ENCODE data around the gene ZCCHC7.
"Not testable (repeated sequence)": the region's sequence is repeated elsewhere in the genome, so short reads cannot be mapped to it uniquely, and the experiment has no call there.

- TF ChIP-seq, protein P1, sequence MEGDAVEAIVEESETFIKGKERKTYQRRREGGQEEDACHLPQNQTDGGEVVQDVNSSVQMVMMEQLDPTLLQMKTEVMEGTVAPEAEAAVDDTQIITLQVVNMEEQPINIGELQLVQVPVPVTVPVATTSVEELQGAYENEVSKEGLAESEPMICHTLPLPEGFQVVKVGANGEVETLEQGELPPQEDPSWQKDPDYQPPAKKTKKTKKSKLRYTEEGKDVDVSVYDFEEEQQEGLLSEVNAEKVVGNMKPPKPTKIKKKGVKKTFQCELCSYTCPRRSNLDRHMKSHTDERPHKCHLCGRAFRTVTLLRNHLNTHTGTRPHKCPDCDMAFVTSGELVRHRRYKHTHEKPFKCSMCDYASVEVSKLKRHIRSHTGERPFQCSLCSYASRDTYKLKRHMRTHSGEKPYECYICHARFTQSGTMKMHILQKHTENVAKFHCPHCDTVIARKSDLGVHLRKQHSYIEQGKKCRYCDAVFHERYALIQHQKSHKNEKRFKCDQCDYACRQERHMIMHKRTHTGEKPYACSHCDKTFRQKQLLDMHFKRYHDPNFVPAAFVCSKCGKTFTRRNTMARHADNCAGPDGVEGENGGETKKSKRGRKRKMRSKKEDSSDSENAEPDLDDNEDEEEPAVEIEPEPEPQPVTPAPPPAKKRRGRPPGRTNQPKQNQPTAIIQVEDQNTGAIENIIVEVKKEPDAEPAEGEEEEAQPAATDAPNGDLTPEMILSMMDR (IDR thresholded peaks at IDR 0.05 in 2 of 3, conservative IDR thresholded peaks at IDR 0.05 in 1 of 3; ENCODE audit: borderline replicate concordance in 1 of 3, insufficient read depth in 1 of 3, low read depth in 2 of 3, low read length in 2 of 3): not testable (repeated sequence)
- not testable (repeated sequence) for TF ChIP-seq ZFX (IDR thresholded peaks at IDR 0.05); EZH2phosphoT487 (IDR thresholded peaks at IDR 0.05; ENCODE audit: borderline replicate concordance); POLR2AphosphoS5 (IDR thresholded peaks at IDR 0.05; ENCODE audit: low read depth, low read length); ZNF274 (IDR thresholded peaks at IDR 0.05; ENCODE audit: low read depth, low read length)
Observed at GRCh38 chr9:37074790-37075189, 45.6 kb upstream of the ZCCHC7 start.

Data from HCT116 (cell line).